ENCODE data around the gene TSACC.

Gene TSACC

DNA sequence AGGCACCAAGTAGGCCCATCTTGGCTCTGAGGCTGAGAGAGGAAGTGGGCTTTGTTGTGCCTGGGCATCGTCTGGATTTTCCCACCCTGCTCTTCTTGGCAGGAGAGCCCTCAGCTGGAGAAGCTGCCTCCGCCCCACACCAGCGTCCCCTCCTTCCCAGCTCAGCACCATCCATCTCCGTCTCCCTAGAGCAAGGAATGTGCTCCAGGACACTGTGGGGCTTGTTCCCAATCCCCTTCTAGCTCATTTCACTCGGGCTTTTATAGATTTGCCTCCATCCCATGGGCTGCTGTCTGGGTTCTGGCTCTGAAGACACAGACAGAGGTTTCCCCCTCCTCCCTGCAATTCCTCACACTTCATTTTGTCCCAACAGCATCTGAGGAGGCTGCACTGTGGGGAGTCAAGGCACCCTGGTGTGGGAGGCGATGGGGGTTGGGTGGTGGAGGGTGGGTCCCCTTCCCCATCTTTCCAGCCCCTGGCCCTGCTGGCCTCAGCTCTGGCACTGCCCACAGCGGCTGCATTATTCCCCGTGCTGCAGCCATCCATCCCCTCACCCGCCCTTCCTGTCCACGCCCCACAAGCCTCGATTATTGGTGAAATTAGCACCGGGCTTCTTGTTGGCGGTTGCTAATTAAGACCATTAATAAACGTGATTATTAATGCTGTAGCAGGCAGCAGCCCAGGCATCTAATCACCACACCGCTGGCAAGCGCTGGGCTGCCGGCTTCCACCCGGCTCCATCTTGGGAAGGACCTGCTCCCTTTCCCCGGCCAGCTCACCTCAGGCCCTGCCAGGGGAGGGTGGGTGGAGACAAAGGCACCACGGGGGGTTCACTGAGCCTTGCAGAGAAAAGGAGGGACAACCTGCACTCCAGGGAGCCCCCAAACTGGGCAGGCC, 52.4 kb downstream of the TSACC start:
- Histone ChIP-seq H3K9ac (ENCODE audit: low read length) (no peak overlapping the region), H3K79me2 (ENCODE audit: control insufficient read depth, insufficient read depth, low read length, poor library complexity) (peaks cover 4% of the 10 kb centered on the region), H4K8ac (ENCODE audit: low read depth, low read length) (no peak overlapping the region), H4K12ac (ENCODE audit: low read depth, low read length) (no peak overlapping the region), H2BK5ac (ENCODE audit: low read depth, low read length, poor library complexity) (no peak overlapping the region), H2BK120ac (ENCODE audit: insufficient read depth, low read length, poor library complexity) (no peak overlapping the region), H3K23ac (ENCODE audit: low read length) (no peak overlapping the region), H3K79me1 (ENCODE audit: low read length) (peaks cover 11% of the 10 kb centered on the region), H3K4me3 (ENCODE audit: low read depth, low read length) (no peak overlapping the region), H3K18ac (ENCODE audit: low read length) (no peak overlapping the region), H2AFZ (ENCODE audit: insufficient read depth, low read length, poor library complexity) (no peak overlapping the region), H2BK12ac (ENCODE audit: low read length) (no peak overlapping the region), H3K36me3 (ENCODE audit: control insufficient read depth in 1 of 2, insufficient read depth in 2 of 2, low read length in 2 of 2) (no peaks in the 10 kb centered on the region), H3K4ac (ENCODE audit: low read depth, low read length) (no peak overlapping the region), H4K91ac (ENCODE audit: low read depth, low read length) (no peak overlapping the region), H3K14ac (ENCODE audit: low read length) (no peak overlapping the region), H3K27me3 (ENCODE audit: insufficient read depth, low read length) (peaks cover 2% of the 10 kb centered on the region), H3K4me2 (ENCODE audit: low read length) (no peak overlapping the region), H3K4me1 (ENCODE audit: control insufficient read depth in 1 of 2, insufficient read depth in 2 of 2, low read length in 2 of 2) (peaks cover 19 to 26% of the 10 kb centered on the region in 2 experiments), H2AK5ac (ENCODE audit: low read length) (no peak overlapping the region), H3K27ac (ENCODE audit: low read depth, low read length) (no peak overlapping the region), H3K9me3 (ENCODE audit: insufficient read depth, low read depth, low read length) (peaks cover 3% of the 10 kb centered on the region)
- no peak for DNase-seq
- WGBS (ENCODE audit: extremely low coverage, insufficient coverage, insufficient read length), result no CpG with 5 or more reads among the region's 20 CpGs

DNA sequence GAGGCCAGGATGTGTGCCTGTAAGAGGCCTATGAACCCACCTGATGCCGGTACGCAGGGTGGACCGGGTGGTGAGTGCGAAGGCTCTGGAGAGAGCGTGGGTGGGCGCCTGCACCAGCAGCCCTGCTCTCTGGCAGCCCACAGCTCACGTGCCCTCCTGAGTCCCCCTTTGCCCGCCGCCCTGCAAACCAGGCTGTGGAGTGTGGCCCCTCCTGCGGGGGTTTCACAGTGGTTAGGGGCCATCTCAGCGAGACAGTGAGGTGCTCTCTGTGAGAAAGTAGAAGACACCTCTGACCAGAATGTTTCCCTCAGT, 53.0 kb downstream of the TSACC start:
- H3K18ac ChIP-seq (ENCODE audit: low read length), result no peak overlapping the region
- no peak overlapping the region for H3K27ac ChIP-seq (ENCODE audit: low read depth, low read length)
- H4K12ac ChIP-seq (ENCODE audit: low read depth, low read length), result no peak overlapping the region
- H3K79me2 ChIP-seq (ENCODE audit: control insufficient read depth, insufficient read depth, low read length, poor library complexity), result peaks cover 4% of the 10 kb centered on the region
- H2BK5ac ChIP-seq (ENCODE audit: low read depth, low read length, poor library complexity), result no peak overlapping the region
- H3K9ac ChIP-seq (ENCODE audit: low read length), result no peak overlapping the region
- no peak overlapping the region for H3K4me2 ChIP-seq (ENCODE audit: low read length)
- H3K14ac ChIP-seq (ENCODE audit: low read length), result no peak overlapping the region
- H3K23ac ChIP-seq (ENCODE audit: low read length), result no peak overlapping the region
- H3K79me1 ChIP-seq (ENCODE audit: low read length), result peaks cover 11% of the 10 kb centered on the region
- H2BK12ac ChIP-seq (ENCODE audit: low read length), result no peak overlapping the region
- no peak overlapping the region for H3K4ac ChIP-seq (ENCODE audit: low read depth, low read length)
- no peaks in the 10 kb centered on the region for H3K36me3 ChIP-seq (ENCODE audit: control insufficient read depth in 1 of 2, insufficient read depth in 2 of 2, low read length in 2 of 2)
- peaks cover 19 to 21% of the 10 kb centered on the region in 2 experiments for H3K4me1 ChIP-seq (ENCODE audit: control insufficient read depth in 1 of 2, insufficient read depth in 2 of 2, low read length in 2 of 2)
- DNase-seq, result no peak
- WGBS (ENCODE audit: extremely low coverage, insufficient coverage, insufficient read length), result no CpG with 5 or more reads among the region's 11 CpGs
- peaks cover 3% of the 10 kb centered on the region for H3K9me3 ChIP-seq (ENCODE audit: insufficient read depth, low read depth, low read length)
- no peak overlapping the region for H4K8ac ChIP-seq (ENCODE audit: low read depth, low read length)
- H2BK120ac ChIP-seq (ENCODE audit: insufficient read depth, low read length, poor library complexity), result no peak overlapping the region
- H3K27me3 ChIP-seq (ENCODE audit: insufficient read depth, low read length), result peaks cover 2% of the 10 kb centered on the region
- H4K91ac ChIP-seq (ENCODE audit: low read depth, low read length), result no peak overlapping the region
- H2AK5ac ChIP-seq (ENCODE audit: low read length), result no peak overlapping the region
- H3K4me3 ChIP-seq (ENCODE audit: low read depth, low read length), result no peak overlapping the region
- no peak overlapping the region for H2AFZ ChIP-seq (ENCODE audit: insufficient read depth, low read length, poor library complexity)

DNA sequence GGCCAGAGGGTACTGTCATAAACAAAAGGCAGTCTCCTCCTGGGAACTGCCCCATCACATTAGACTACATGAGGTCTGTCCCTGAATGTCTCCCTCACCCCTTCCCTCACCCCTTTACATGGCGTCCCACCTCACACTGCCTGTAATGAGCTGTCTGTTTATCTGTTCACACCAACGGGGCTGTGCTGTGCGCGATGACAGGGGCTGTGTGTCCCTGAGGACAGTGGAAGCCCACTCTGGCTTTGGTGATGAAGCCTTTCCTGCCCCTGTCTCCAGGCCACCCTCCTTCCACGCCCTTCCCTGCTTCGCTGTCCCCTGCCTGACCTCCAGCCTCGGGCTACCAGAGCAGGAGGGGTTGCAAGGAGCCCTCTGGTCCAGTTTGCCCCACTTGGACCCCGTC, 53.4 kb downstream of the TSACC start:
- no peak overlapping the region for H3K27ac ChIP-seq (ENCODE audit: low read depth, low read length)
- no peak overlapping the region for H2BK12ac ChIP-seq (ENCODE audit: low read length)
- no peak overlapping the region for H3K4me2 ChIP-seq (ENCODE audit: low read length)
- no peak overlapping the region for H3K23ac ChIP-seq (ENCODE audit: low read length)
- peaks cover 2% of the 10 kb centered on the region for H3K27me3 ChIP-seq (ENCODE audit: insufficient read depth, low read length)
- H3K4me1 ChIP-seq (ENCODE audit: control insufficient read depth in 1 of 2, insufficient read depth in 2 of 2, low read length in 2 of 2), result peaks cover 19 to 21% of the 10 kb centered on the region in 2 experiments
- H3K36me3 ChIP-seq (ENCODE audit: control insufficient read depth in 1 of 2, insufficient read depth in 2 of 2, low read length in 2 of 2), result no peaks in the 10 kb centered on the region
- H3K9me3 ChIP-seq (ENCODE audit: insufficient read depth, low read depth, low read length), result peaks cover 3% of the 10 kb centered on the region
- no peak for DNase-seq
- no CpG with 5 or more reads among the region's 8 CpGs for WGBS (ENCODE audit: extremely low coverage, insufficient coverage, insufficient read length)
- H2AFZ ChIP-seq (ENCODE audit: insufficient read depth, low read length, poor library complexity), result no peak overlapping the region
- no peak overlapping the region for H2BK120ac ChIP-seq (ENCODE audit: insufficient read depth, low read length, poor library complexity)
- no peak overlapping the region for H2BK5ac ChIP-seq (ENCODE audit: low read depth, low read length, poor library complexity)
- no peak overlapping the region for H4K8ac ChIP-seq (ENCODE audit: low read depth, low read length)
- peaks cover 4% of the 10 kb centered on the region for H3K79me2 ChIP-seq (ENCODE audit: control insufficient read depth, insufficient read depth, low read length, poor library complexity)
- H3K18ac ChIP-seq (ENCODE audit: low read length), result no peak overlapping the region
- no peak overlapping the region for H3K4ac ChIP-seq (ENCODE audit: low read depth, low read length)
- no peak overlapping the region for H4K12ac ChIP-seq (ENCODE audit: low read depth, low read length)
- H2AK5ac ChIP-seq (ENCODE audit: low read length), result no peak overlapping the region
- no peak overlapping the region for H4K91ac ChIP-seq (ENCODE audit: low read depth, low read length)
- peak overlapping the region; percentile 44 for H3K9ac ChIP-seq (ENCODE audit: low read length)
- H3K14ac ChIP-seq (ENCODE audit: low read length), result no peak overlapping the region
- peaks cover 11% of the 10 kb centered on the region for H3K79me1 ChIP-seq (ENCODE audit: low read length)
- H3K4me3 ChIP-seq (ENCODE audit: low read depth, low read length), result no peak overlapping the region

DNA sequence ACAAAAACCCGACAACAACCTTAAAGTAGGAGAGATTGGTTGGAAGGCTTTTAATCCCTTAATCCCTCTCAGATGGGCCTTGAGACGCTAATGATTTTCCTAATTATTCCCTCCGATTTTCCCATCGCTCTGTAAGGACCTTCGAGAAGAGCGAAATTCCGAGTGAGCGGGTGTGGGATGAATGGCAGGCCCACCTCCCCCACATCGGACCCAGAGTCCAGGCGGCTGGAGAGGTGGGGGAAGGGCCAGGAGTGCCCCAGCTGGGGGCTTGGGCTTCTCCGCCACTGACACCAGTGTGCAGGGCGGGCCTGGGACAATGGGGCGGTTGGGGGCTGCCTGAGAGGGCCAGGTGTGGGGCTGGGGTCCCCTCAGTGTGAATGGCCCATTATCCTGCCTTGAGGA, 54.1 kb downstream of the TSACC start:
- no peak overlapping the region for H3K18ac ChIP-seq (ENCODE audit: low read length)
- H3K79me2 ChIP-seq (ENCODE audit: control insufficient read depth, insufficient read depth, low read length, poor library complexity), result peaks cover 4% of the 10 kb centered on the region
- H2AFZ ChIP-seq (ENCODE audit: insufficient read depth, low read length, poor library complexity), result no peak overlapping the region
- H2BK5ac ChIP-seq (ENCODE audit: low read depth, low read length, poor library complexity), result no peak overlapping the region
- H3K4me2 ChIP-seq (ENCODE audit: low read length), result no peak overlapping the region
- H2BK12ac ChIP-seq (ENCODE audit: low read length), result no peak overlapping the region
- H3K79me1 ChIP-seq (ENCODE audit: low read length), result peaks cover 11% of the 10 kb centered on the region
- peaks cover 3% of the 10 kb centered on the region for H3K9me3 ChIP-seq (ENCODE audit: insufficient read depth, low read depth, low read length)
- no peak overlapping the region for H3K9ac ChIP-seq (ENCODE audit: low read length)
- no peak overlapping the region for H3K4me3 ChIP-seq (ENCODE audit: low read depth, low read length)
- no peak overlapping the region for H4K12ac ChIP-seq (ENCODE audit: low read depth, low read length)
- peak overlapping the region; percentile 13 for H4K91ac ChIP-seq (ENCODE audit: low read depth, low read length)
- peak overlapping the region; percentile 32 for H4K8ac ChIP-seq (ENCODE audit: low read depth, low read length)
- H3K27ac ChIP-seq (ENCODE audit: low read depth, low read length), result no peak overlapping the region
- no peak for DNase-seq
- no peak overlapping the region for H3K14ac ChIP-seq (ENCODE audit: low read length)
- no peak overlapping the region for H2BK120ac ChIP-seq (ENCODE audit: insufficient read depth, low read length, poor library complexity)
- WGBS (ENCODE audit: extremely low coverage, insufficient coverage, insufficient read length), result no CpG with 5 or more reads among the region's 13 CpGs
- H3K4me1 ChIP-seq (ENCODE audit: control insufficient read depth in 1 of 2, insufficient read depth in 2 of 2, low read length in 2 of 2), result peaks cover 19 to 21% of the 10 kb centered on the region in 2 experiments
- H3K4ac ChIP-seq (ENCODE audit: low read depth, low read length), result no peak overlapping the region
- no peaks in the 10 kb centered on the region for H3K36me3 ChIP-seq (ENCODE audit: control insufficient read depth in 1 of 2, insufficient read depth in 2 of 2, low read length in 2 of 2)
- H3K23ac ChIP-seq (ENCODE audit: low read length), result no peak overlapping the region
- H3K27me3 ChIP-seq (ENCODE audit: insufficient read depth, low read length), result peaks cover 2% of the 10 kb centered on the region
- peak overlapping the region; percentile 21 for H2AK5ac ChIP-seq (ENCODE audit: low read length)

Measured in trophoblast cell (in vitro differentiated cells and primary cell).